Naive thymus-derived CD4-positive, alpha-beta T cell (primary cell): ENCODE data around the gene SLC11A1. TPM values are rescaled to one million over a fixed set of nuclear protein-coding genes. Genes with fewer than 3 reads are reported as not detected.

ENCODE experiments used
- ATAC-seq: fragments of 150-1000 bp; cut with Tn5 transposase; 2 replicates; pipeline ENCODE4 v1.10.0; 2021; ENCODE audit warnings: mild to moderate bottlenecking, moderate library complexity
- CTCF ChIA-PET: fragments of 350-600 bp; sonication (Branson Sonifier 250); formaldehyde crosslinking; loops from one replicate; lab custom pipeline; 2021; ENCODE audit warnings: antibody characterized with exemption; lab: Charles Lee
- POLR2A ChIA-PET: fragments of 350-600 bp; sonication (Branson Sonifier 250); formaldehyde crosslinking; loops from one replicate; lab custom pipeline; 2021; ENCODE audit warnings: antibody characterized with exemption, inconsistent platforms; lab: Charles Lee
- DNase-seq, 9 donors: peaks; one replicate each; pipeline versions ENCODE4 v3.0.0 to v3.0.0-alpha.2; 2020 to 2022; ENCODE audit warnings: mixed read lengths in 1 of 9
- H3K27ac ChIP-seq: one replicate; pipeline ENCODE4 v1.7.0; 2013; ENCODE audit warnings: mild to moderate bottlenecking, low read depth, low read length, moderate library complexity
- H3K27me3 ChIP-seq, 2 donors: one replicate each; pipeline ENCODE4 v1.7.0; 2013; ENCODE audit warnings: low read length in 2 of 2, mild to moderate bottlenecking in 2 of 2, moderate library complexity in 2 of 2; ENCODE audit not compliant: control insufficient read depth in 2 of 2, insufficient read depth in 2 of 2
- H3K36me3 ChIP-seq, 3 experiments: 1 replicate in 2 of 3; 2 replicates in 1 of 3; pipeline ENCODE4 v1.7.0; 2013; ENCODE audit warnings: low read length in 3 of 3, mild to moderate bottlenecking in 3 of 3, moderate library complexity in 1 of 3; ENCODE audit not compliant: insufficient read depth in 3 of 3, control insufficient read depth in 2 of 3
- H3K4me1 ChIP-seq, 2 donors: one replicate each; pipeline ENCODE4 v1.7.0; 2013; ENCODE audit warnings: low read length in 2 of 2, mild to moderate bottlenecking in 2 of 2, moderate library complexity in 1 of 2; ENCODE audit not compliant: control insufficient read depth in 2 of 2, insufficient read depth in 2 of 2
- H3K4me3 ChIP-seq: 2 replicates; pipeline ENCODE4 v1.7.0; 2013; ENCODE audit warnings: mild to moderate bottlenecking, low read length
- H3K9me3 ChIP-seq, 3 experiments: 1 replicate in 2 of 3; 2 replicates in 1 of 3; pipeline ENCODE4 v1.7.0; 2013; ENCODE audit warnings: low read length in 3 of 3; ENCODE audit not compliant: control insufficient read depth in 2 of 3
- H3K27ac Mint-ChIP-seq, 9 donors: one replicate each; pipeline ENCODE4 v1.8.0; 2020 to 2022; ENCODE audit warnings: mixed read lengths in 9 of 9, mild to moderate bottlenecking in 8 of 9, moderate library complexity in 5 of 9, inconsistent platforms in 2 of 9
- H3K27me3 Mint-ChIP-seq, 5 donors: one replicate each; pipeline ENCODE4 v1.8.0; 2021 to 2022; ENCODE audit warnings: mixed read lengths in 5 of 5, mild to moderate bottlenecking in 1 of 5
- H3K36me3 Mint-ChIP-seq, 5 donors: one replicate each; pipeline ENCODE4 v1.8.0; 2020 to 2022; ENCODE audit warnings: mixed read lengths in 5 of 5, mild to moderate bottlenecking in 3 of 5, inconsistent platforms in 1 of 5
- H3K4me1 Mint-ChIP-seq, 7 donors: one replicate each; pipeline ENCODE4 v1.8.0; 2020 to 2022; ENCODE audit warnings: mixed read lengths in 7 of 7, mild to moderate bottlenecking in 3 of 7, inconsistent platforms in 1 of 7
- H3K4me3 Mint-ChIP-seq, 10 donors: one replicate each; pipeline ENCODE4 v1.8.0; 2020 to 2022; ENCODE audit warnings: mild to moderate bottlenecking in 10 of 10, mixed read lengths in 10 of 10, moderate library complexity in 6 of 10, inconsistent platforms in 2 of 10
- H3K9me3 Mint-ChIP-seq, 11 donors: one replicate each; pipeline ENCODE4 v1.8.0; 2020 to 2022; ENCODE audit warnings: mixed read lengths in 11 of 11, mild to moderate bottlenecking in 4 of 11, inconsistent platforms in 1 of 11, moderate library complexity in 1 of 11
- intact Hi-C, 2 donors: fragments of 100-400 bp; cut with micrococcal nuclease; formaldehyde crosslinking; loops; one replicate each; pipeline ENCODE4 v1.15.1; 2023
- polyA plus RNA-seq, 2 donors: library from polyadenylated mRNA; unstranded; fragments of 300-500 nt; fragmentation: Illumina TruSeq; gene quantifications; one replicate each; pipeline ENCODE4 v1.2.3, GENCODE V29; 2021
- total RNA-seq, 6 experiments: library from RNA in 5 of 6; stranded (reverse) in 5 of 6; gene quantifications; 1 replicate in 5 of 6; 2 replicates in 1 of 6; pipeline ENCODE4 v1.2.3 and lab custom pipeline; 2021 to 2026

SLC11A1 gene
- total and polyA plus RNA-seq, 7 experiments from 2014 or later: 0.27 to 399 (median 1.1) TPM

GRCh38 chr2:218403810-218404209 lies 21.7 kb downstream of the SLC11A1 start:
- Histone ChIP-seq H3K36me3 (peaks cover 0 to 43% (median 0%) of the 10 kb centered on the region in 3 experiments), H3K4me3 (no peak overlapping the region), H3K27ac (no peak overlapping the region), H3K4me1 (peaks cover 23 to 37% of the 10 kb centered on the region in 2 donors), H3K9me3 (no peaks in the 10 kb centered on the region), H3K27me3 (no peaks in the 10 kb centered on the region)
- Mint-ChIP-seq H3K9me3 (no peaks in the 10 kb centered on the region), H3K4me1 (peaks cover 31 to 66% (median 57%) of the 10 kb centered on the region in 7 donors), H3K27ac (peak overlapping the region in 8 of 9 donors; percentile 38 to 76 (median 56)), H3K27me3 (peaks cover 0 to 3% (median 0%) of the 10 kb centered on the region in 5 donors), H3K4me3 (peak overlapping the region in 6 of 10 donors; percentile 12 to 78 (median 24)), H3K36me3 (peaks cover 0 to 24% (median 0%) of the 10 kb centered on the region in 5 donors)
- CTCF ChIA-PET: no interaction called here
- POLR2A ChIA-PET: interaction anchor here (0.7 to 4.6 kb wide), 2 partner anchors 7 to 826 kb away, joined by 3 to 36 read pairs; partner anchors contain the start of genes ANKZF1 and ATG9A
- intact Hi-C loops: no loop called here
- ATAC-seq (no peak), DNase-seq (no peak)

- ChIA-PET CTCF (interaction anchor here (0.8 to 2.7 kb wide), 3 partner anchors 8 to 133 kb away, joined by 3 to 11 read pairs (median 3); no protein-coding TSS in a partner anchor), POLR2A (interaction anchor here (0.6 to 4.6 kb wide), 3 partner anchors 8 to 172 kb away, joined by 3 to 36 read pairs (median 3); partner anchors contain the start of gene USP37)
- intact Hi-C loops: no loop called here
- H3K27ac Mint-ChIP-seq: peak overlapping the region in 8 of 9 donors; percentile 49 to 93 (median 75)
- peaks cover 0 to 3% (median 0%) of the 10 kb centered on the region in 5 donors for H3K27me3 Mint-ChIP-seq
- H3K9me3 Mint-ChIP-seq: no peaks in the 10 kb centered on the region
- Histone ChIP-seq H3K9me3 (no peaks in the 10 kb centered on the region), H3K36me3 (peaks cover 0 to 43% (median 0%) of the 10 kb centered on the region in 3 experiments), H3K27ac (peak overlapping the region; percentile 75), H3K27me3 (no peaks in the 10 kb centered on the region), H3K4me1 (peaks cover 23 to 37% of the 10 kb centered on the region in 2 donors), H3K4me3 (no peak overlapping the region)
- DNase-seq: no peak
- peaks cover 31 to 66% (median 57%) of the 10 kb centered on the region in 7 donors for H3K4me1 Mint-ChIP-seq
- peaks cover 0 to 24% (median 0%) of the 10 kb centered on the region in 5 donors for H3K36me3 Mint-ChIP-seq
- no peak for ATAC-seq
- peak overlapping the region in 7 of 10 donors; percentile 11 to 92 (median 39) for H3K4me3 Mint-ChIP-seq
Observed at GRCh38 chr2:218404351-218405085, 22.4 kb downstream of the SLC11A1 start.

GRCh38 chr2:218405086-218405745 lies 23.1 kb downstream of the SLC11A1 start:
- H3K9me3 Mint-ChIP-seq: no peaks in the 10 kb centered on the region
- peaks cover 0 to 23% (median 0%) of the 10 kb centered on the region in 5 donors for H3K36me3 Mint-ChIP-seq
- DNase-seq: no peak

GRCh38 chr2:218405746-218406208 lies 23.7 kb downstream of the SLC11A1 start:
- Mint-ChIP-seq H3K36me3 (peaks cover 0 to 22% (median 0%) of the 10 kb centered on the region in 5 donors), H3K27me3 (peaks cover 0 to 3% (median 0%) of the 10 kb centered on the region in 5 donors), H3K27ac (peak overlapping the region; percentile 83 to 95 (median 91)), H3K4me3 (peak overlapping the region; percentile 77 to 92 (median 86)), H3K4me1 (peaks cover 31 to 66% (median 57%) of the 10 kb centered on the region in 7 donors), H3K9me3 (no peaks in the 10 kb centered on the region)
- DNase-seq: peak in 4 of 9 donors; percentile 27 to 48 (median 31)
- Histone ChIP-seq H3K36me3 (peaks cover 0 to 43% (median 0%) of the 10 kb centered on the region in 3 experiments), H3K4me1 (peaks cover 23 to 37% of the 10 kb centered on the region in 2 donors), H3K27me3 (no peaks in the 10 kb centered on the region), H3K9me3 (no peaks in the 10 kb centered on the region), H3K4me3 (peak overlapping the region; percentile 26), H3K27ac (peak overlapping the region; percentile 75)
- intact Hi-C loops: loop anchor here (1.0 to 2.0 kb wide), 10 partner anchors 9 to 983 kb away; partner anchors contain the start of genes CNOT9 (in 2 of the 2), TTLL4 (in 2 of the 2) and USP37 (in 2 of the 2)
- ChIA-PET CTCF (interaction anchor here (1.0 to 2.7 kb wide), 3 partner anchors 9 to 134 kb away, joined by 3 to 11 read pairs (median 3); no protein-coding TSS in a partner anchor), POLR2A (interaction anchor here (1.0 to 4.6 kb wide), 3 partner anchors 9 to 253 kb away, joined by 3 to 36 read pairs (median 3); partner anchors contain the start of genes BCS1L and ZNF142)
- no peak for ATAC-seq

More at GRCh38 chr2:218405086-218405745, 23.1 kb downstream of the SLC11A1 start:
- Mint-ChIP-seq H3K27me3 (peaks cover 0 to 3% (median 0%) of the 10 kb centered on the region in 5 donors), H3K4me3 (peak overlapping the region; percentile 77 to 92 (median 86)), H3K4me1 (peaks cover 31 to 66% (median 57%) of the 10 kb centered on the region in 7 donors), H3K27ac (peak overlapping the region; percentile 83 to 95 (median 91))
- POLR2A ChIA-PET: interaction anchor here (0.6 to 4.6 kb wide), 5 partner anchors 8 to 254 kb away, joined by 3 to 36 read pairs (median 3); partner anchors contain the start of genes BCS1L, USP37 and ZNF142
- Histone ChIP-seq H3K9me3 (no peaks in the 10 kb centered on the region), H3K36me3 (peaks cover 0 to 43% (median 0%) of the 10 kb centered on the region in 3 experiments), H3K4me1 (peaks cover 23 to 37% of the 10 kb centered on the region in 2 donors), H3K4me3 (peak overlapping the region; percentile 26), H3K27me3 (no peaks in the 10 kb centered on the region), H3K27ac (peak overlapping the region; percentile 75)
- CTCF ChIA-PET: interaction anchor here (0.8 to 2.7 kb wide), 4 partner anchors 8 to 133 kb away, joined by 3 to 11 read pairs (median 3); no protein-coding TSS in a partner anchor
- no peak for ATAC-seq
- intact Hi-C loops: no loop called here

GRCh38 chr2:218406209-218406948 lies 24.3 kb downstream of the SLC11A1 start:
- peak; percentile 75 to 94 (median 85) for DNase-seq
- intact Hi-C loops: loop anchor here (1.0 to 2.0 kb wide), 10 partner anchors 10 to 982 kb away; partner anchors contain the start of genes CNOT9 (in 2 of the 2), TTLL4 (in 2 of the 2) and USP37 (in 2 of the 2)
- Mint-ChIP-seq H3K27me3 (peaks cover 0 to 3% (median 0%) of the 10 kb centered on the region in 5 donors), H3K4me1 (peaks cover 31 to 62% (median 53%) of the 10 kb centered on the region in 7 donors), H3K4me3 (peak overlapping the region; percentile 77 to 95 (median 88)), H3K27ac (peak overlapping the region; percentile 83 to 95 (median 91)), H3K9me3 (no peaks in the 10 kb centered on the region), H3K36me3 (peaks cover 0 to 22% (median 0%) of the 10 kb centered on the region in 5 donors)
- no peaks in the 10 kb centered on the region for H3K9me3 ChIP-seq
- H3K36me3 ChIP-seq: peaks cover 0 to 40% (median 0%) of the 10 kb centered on the region in 3 experiments
- CTCF ChIA-PET: interaction anchor here (0.6 to 2.7 kb wide), 4 partner anchors 10 to 110 kb away, joined by 3 to 11 read pairs (median 4); no protein-coding TSS in a partner anchor
- peaks cover 23 to 32% of the 10 kb centered on the region in 2 donors for H3K4me1 ChIP-seq
- H3K27ac ChIP-seq: peak overlapping the region; percentile 75
- POLR2A ChIA-PET: interaction anchor here (0.6 to 4.6 kb wide), 9 partner anchors 10 to 253 kb away, joined by 3 to 36 read pairs (median 3); partner anchors contain the start of genes BCS1L, USP37 and ZNF142
- H3K27me3 ChIP-seq: no peaks in the 10 kb centered on the region
- ATAC-seq: peak; percentile 81
- peak overlapping the region; percentile 56 for H3K4me3 ChIP-seq
